ENCODE data around the gene SPPL3.

DNA sequence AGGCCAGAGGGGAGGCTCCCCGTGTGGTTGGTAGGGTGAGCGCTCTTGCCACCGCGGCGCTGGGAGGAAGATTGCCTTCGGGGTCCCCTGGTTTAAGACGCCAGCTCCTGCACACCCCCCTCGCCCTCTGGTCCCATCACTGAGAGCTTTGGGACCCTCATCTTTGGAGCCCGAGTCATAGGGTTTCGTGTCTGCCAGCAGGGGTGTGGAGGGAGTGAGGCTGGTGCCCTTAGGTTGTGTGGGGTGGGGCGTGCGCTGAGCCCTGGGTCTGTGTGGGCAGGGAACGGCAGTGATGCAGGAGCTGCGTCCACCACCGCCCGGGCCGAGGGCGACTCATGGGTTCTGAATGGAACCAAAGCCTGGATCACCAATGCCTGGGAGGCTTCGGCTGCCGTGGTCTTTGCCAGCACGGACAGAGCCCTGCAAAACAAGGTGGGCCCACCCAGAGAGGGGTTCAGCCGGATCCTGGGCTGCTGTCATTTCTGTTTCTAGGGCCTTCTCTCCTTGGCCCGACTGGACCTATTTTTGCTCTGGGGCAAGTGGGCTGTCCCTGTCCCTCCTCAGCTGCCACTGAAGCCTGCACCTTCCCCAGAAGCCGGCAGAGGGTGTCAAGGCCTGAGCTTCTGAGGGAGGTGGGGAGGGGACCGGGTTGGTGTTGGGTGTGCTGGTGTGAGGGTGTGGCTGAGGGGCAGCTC lies 166.5 kb downstream of the SPPL3 start:
- TF ChIP-seq CTCF (IDR thresholded peaks at IDR 0.05) (no peak; the same call in 1 of the 2 replicates), RXRA (IDR thresholded peaks at IDR 0.05; ENCODE audit: borderline replicate concordance, low read depth) (no peak)
